WTC11 (cell line): Measurements from ENCODE around the gene COL12A1. TPM values are rescaled to one million over a fixed set of nuclear protein-coding genes. Genes with fewer than 3 reads are reported as not detected.

Experiments
- ATAC-seq: fragments of 200-7000 bp; cut with Tn5 transposase; 2 replicates; pipeline ENCODE4 v1.10.0; 2021; ENCODE audit warnings: mild to moderate bottlenecking, moderate library complexity
- CTCF ChIA-PET: fragments of 300-600 bp; sonication (Branson Sonifier 250); formaldehyde crosslinking; loops from one replicate; lab custom pipeline; 2021; ENCODE audit warnings: antibody characterized with exemption; lab: Charles Lee
- POLR2A ChIA-PET: fragments of 350-600 bp; sonication (Branson Sonifier 250); formaldehyde crosslinking; loops from one replicate; lab custom pipeline; 2021; ENCODE audit warnings: antibody characterized with exemption; lab: Charles Lee
- DNase-seq: peaks from one replicate; pipeline ENCODE4 v3.0.0; 2021; ENCODE audit warnings: low spot score
- H3K27ac Mint-ChIP-seq: 2 replicates; pipeline ENCODE4 v1.8.0; 2021; ENCODE audit warnings: mixed read lengths
- H3K27me3 Mint-ChIP-seq: 2 replicates; pipeline ENCODE4 v1.8.0; 2021; ENCODE audit warnings: low read depth, mild to moderate bottlenecking, moderate library complexity, mixed read lengths
- H3K36me3 Mint-ChIP-seq: 2 replicates; pipeline ENCODE4 v1.8.0; 2021; ENCODE audit warnings: mixed read lengths
- H3K4me1 Mint-ChIP-seq: 2 replicates; pipeline ENCODE4 v1.8.0; 2022; ENCODE audit warnings: mixed read lengths
- H3K4me3 Mint-ChIP-seq: 2 replicates; pipeline ENCODE4 v1.8.0; 2021; ENCODE audit warnings: mild to moderate bottlenecking, moderate library complexity, mixed read lengths
- H3K9me3 Mint-ChIP-seq: 2 replicates; pipeline ENCODE4 v1.8.0; 2021; ENCODE audit warnings: mixed read lengths
- ATF1 ChIP-seq: sonication (generic); formaldehyde crosslinking; IDR thresholded peaks from 2 replicates; pipeline ENCODE4 v1.8.1; 2023; ENCODE audit warnings: mild to moderate bottlenecking, moderate library complexity, missing genetic modification reagents
- CBFB ChIP-seq: sonication (generic); formaldehyde crosslinking; IDR thresholded peaks from 2 replicates; pipeline ENCODE4 v1.8.1; 2022; ENCODE audit warnings: mild to moderate bottlenecking, low read depth, missing genetic modification reagents
- CDX4 ChIP-seq: fragments of 250-450 bp; sonication (Bioruptor Pico); IDR thresholded peaks from 2 replicates; pipeline ENCODE4 v1.9.0; 2021; ENCODE audit warnings: moderate library complexity, mild to moderate bottlenecking, inconsistent platforms, borderline replicate concordance
- ELF4 ChIP-seq: sonication (generic); formaldehyde crosslinking; IDR thresholded peaks from 2 replicates; pipeline ENCODE4 v1.8.1; 2022; ENCODE audit warnings: low read depth, mild to moderate bottlenecking, moderate library complexity, missing genetic modification reagents
- FOXP4 ChIP-seq: sonication (generic); formaldehyde crosslinking; IDR thresholded peaks from 2 replicates; pipeline ENCODE4 v1.8.0; 2022; ENCODE audit warnings: mild to moderate bottlenecking, missing genetic modification reagents
- GTF2I ChIP-seq: fragments of 250-450 bp; sonication (Bioruptor Pico); conservative IDR thresholded peaks from 2 replicates; pipeline ENCODE4 v1.4.0; 2021; ENCODE audit warnings: mild to moderate bottlenecking
- NFE2L1 ChIP-seq: sonication (generic); formaldehyde crosslinking; IDR thresholded peaks from 2 replicates; pipeline ENCODE4 v1.8.1; 2023; ENCODE audit warnings: missing genetic modification reagents
- PRDM15 ChIP-seq: sonication (generic); formaldehyde crosslinking; IDR thresholded peaks from 2 replicates; pipeline ENCODE4 v1.8.0; 2022; ENCODE audit warnings: missing genetic modification reagents
- RELA ChIP-seq: sonication (generic); formaldehyde crosslinking; IDR thresholded peaks from 2 replicates; pipeline ENCODE4 v1.8.1; 2022; ENCODE audit warnings: missing genetic modification reagents, mild to moderate bottlenecking, borderline replicate concordance
- SMAD3 ChIP-seq: sonication (generic); formaldehyde crosslinking; IDR thresholded peaks from 2 replicates; pipeline ENCODE4 v1.8.0; 2022; ENCODE audit warnings: missing genetic modification reagents, mild to moderate bottlenecking, borderline replicate concordance
- USF2 ChIP-seq: sonication (generic); formaldehyde crosslinking; IDR thresholded peaks from 2 replicates; pipeline ENCODE4 v1.8.1; 2023; ENCODE audit warnings: mild to moderate bottlenecking, missing genetic modification reagents, moderate library complexity
- ZNF121 ChIP-seq: sonication (generic); formaldehyde crosslinking; IDR thresholded peaks from 2 replicates; pipeline ENCODE4 v1.8.0; 2023; ENCODE audit warnings: missing genetic modification reagents
- ZNF281 ChIP-seq: sonication (generic); formaldehyde crosslinking; IDR thresholded peaks from 2 replicates; pipeline ENCODE4 v1.8.0; 2023; ENCODE audit warnings: mild to moderate bottlenecking, missing genetic modification reagents
- total RNA-seq: library from RNA; stranded (reverse); gene quantifications from 3 replicates; pipeline ENCODE4 v1.2.3, GENCODE V29; 2021
- TF ChIP-seq, protein P1 (sequence below): fragments of 250-450 bp; sonication (Bioruptor Pico); IDR thresholded peaks from 2 replicates; pipeline ENCODE4 v2.1.2; 2022; ENCODE audit warnings: mild to moderate bottlenecking, moderate library complexity
- TF ChIP-seq, protein P2 (sequence below): sonication (generic); formaldehyde crosslinking; IDR thresholded peaks from 2 replicates; pipeline ENCODE4 v1.8.0; 2022; ENCODE audit warnings: mild to moderate bottlenecking, missing genetic modification reagents
- TF ChIP-seq, protein P3 (sequence below): sonication (generic); formaldehyde crosslinking; IDR thresholded peaks from 2 replicates; pipeline ENCODE4 v1.8.1; 2022; ENCODE audit warnings: mild to moderate bottlenecking, moderate library complexity, missing genetic modification reagents
- TF ChIP-seq, protein P4 (sequence below): fragments of 250-450 bp; sonication (Bioruptor Pico); IDR thresholded peaks from 2 replicates; pipeline ENCODE4 v1.8.0; 2021; ENCODE audit warnings: mild to moderate bottlenecking
- TF ChIP-seq, protein P5 (sequence below): sonication (generic); formaldehyde crosslinking; IDR thresholded peaks from 2 replicates; pipeline ENCODE4 v1.8.1; 2023; ENCODE audit warnings: mild to moderate bottlenecking, missing genetic modification reagents
- TF ChIP-seq, protein P6 (sequence below): sonication (generic); formaldehyde crosslinking; conservative IDR thresholded peaks from 2 replicates; pipeline ENCODE4 v1.8.1; 2022; ENCODE audit warnings: mild to moderate bottlenecking, missing genetic modification reagents

The COL12A1 gene
- total RNA-seq, 1 experiment from 2014 or later, result 1.1 TPM

DNA sequence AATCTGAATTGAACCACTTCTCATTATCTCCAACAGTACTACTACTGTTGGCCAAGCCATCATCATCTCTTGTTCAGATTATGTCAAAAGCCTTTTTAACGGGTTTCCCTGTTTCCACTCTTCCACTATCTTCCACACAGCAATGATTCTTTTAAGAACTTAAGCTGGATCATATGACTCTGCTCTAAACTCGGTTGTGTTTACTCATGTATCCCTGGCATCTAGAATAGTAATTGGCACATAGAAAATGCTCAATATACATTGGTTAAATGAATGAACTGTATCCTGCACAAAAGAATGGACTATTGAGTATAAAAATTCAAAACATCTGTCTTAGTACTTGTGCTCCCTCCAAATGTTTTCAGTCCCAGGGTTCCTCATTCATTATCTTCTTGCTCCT lies 40.5 kb upstream of the COL12A1 start:
- peaks cover 46% of the 10 kb centered on the region for H3K4me1 Mint-ChIP-seq
- H3K27me3 Mint-ChIP-seq, result no peaks in the 10 kb centered on the region
- H3K27ac Mint-ChIP-seq, result no peak overlapping the region
- no peaks in the 10 kb centered on the region for H3K9me3 Mint-ChIP-seq
- ChIA-PET POLR2A (no interaction called here), CTCF (no interaction called here)
- TF ChIP-seq GTF2I (CRISPR knock-in tag), result no peak
- TF ChIP-seq ATF1 (CRISPR knock-in tag), result no peak
- TF ChIP-seq, protein P1, sequence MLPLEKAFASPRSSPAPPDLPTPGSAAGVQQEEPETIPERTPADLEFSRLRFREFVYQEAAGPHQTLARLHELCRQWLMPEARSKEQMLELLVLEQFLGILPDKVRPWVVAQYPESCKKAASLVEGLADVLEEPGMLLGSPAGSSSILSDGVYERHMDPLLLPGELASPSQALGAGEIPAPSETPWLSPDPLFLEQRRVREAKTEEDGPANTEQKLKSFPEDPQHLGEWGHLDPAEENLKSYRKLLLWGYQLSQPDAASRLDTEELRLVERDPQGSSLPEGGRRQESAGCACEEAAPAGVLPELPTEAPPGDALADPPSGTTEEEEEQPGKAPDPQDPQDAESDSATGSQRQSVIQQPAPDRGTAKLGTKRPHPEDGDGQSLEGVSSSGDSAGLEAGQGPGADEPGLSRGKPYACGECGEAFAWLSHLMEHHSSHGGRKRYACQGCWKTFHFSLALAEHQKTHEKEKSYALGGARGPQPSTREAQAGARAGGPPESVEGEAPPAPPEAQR (CRISPR knock-in tag), result no peak
- no peak for TF ChIP-seq ZNF281 (CRISPR knock-in tag)
- TF ChIP-seq, protein P2, sequence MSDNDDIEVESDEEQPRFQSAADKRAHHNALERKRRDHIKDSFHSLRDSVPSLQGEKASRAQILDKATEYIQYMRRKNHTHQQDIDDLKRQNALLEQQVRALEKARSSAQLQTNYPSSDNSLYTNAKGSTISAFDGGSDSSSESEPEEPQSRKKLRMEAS, result no peak
- no peak for TF ChIP-seq RELA
- no peak for TF ChIP-seq ELF4 (CRISPR knock-in tag)
- no peak for TF ChIP-seq PRDM15 (CRISPR knock-in tag)
- TF ChIP-seq USF2, result no peak
- no peak for TF ChIP-seq SMAD3 (CRISPR knock-in tag)
- no peak for TF ChIP-seq ZNF121 (CRISPR knock-in tag)
- TF ChIP-seq CDX4 (CRISPR knock-in tag), result no peak
- TF ChIP-seq, protein P3, sequence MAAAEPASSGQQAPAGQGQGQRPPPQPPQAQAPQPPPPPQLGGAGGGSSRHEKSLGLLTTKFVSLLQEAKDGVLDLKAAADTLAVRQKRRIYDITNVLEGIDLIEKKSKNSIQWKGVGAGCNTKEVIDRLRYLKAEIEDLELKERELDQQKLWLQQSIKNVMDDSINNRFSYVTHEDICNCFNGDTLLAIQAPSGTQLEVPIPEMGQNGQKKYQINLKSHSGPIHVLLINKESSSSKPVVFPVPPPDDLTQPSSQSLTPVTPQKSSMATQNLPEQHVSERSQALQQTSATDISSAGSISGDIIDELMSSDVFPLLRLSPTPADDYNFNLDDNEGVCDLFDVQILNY (CRISPR knock-in tag), result no peak
- TF ChIP-seq FOXP4 (CRISPR knock-in tag), result no peak
- TF ChIP-seq, protein P4, sequence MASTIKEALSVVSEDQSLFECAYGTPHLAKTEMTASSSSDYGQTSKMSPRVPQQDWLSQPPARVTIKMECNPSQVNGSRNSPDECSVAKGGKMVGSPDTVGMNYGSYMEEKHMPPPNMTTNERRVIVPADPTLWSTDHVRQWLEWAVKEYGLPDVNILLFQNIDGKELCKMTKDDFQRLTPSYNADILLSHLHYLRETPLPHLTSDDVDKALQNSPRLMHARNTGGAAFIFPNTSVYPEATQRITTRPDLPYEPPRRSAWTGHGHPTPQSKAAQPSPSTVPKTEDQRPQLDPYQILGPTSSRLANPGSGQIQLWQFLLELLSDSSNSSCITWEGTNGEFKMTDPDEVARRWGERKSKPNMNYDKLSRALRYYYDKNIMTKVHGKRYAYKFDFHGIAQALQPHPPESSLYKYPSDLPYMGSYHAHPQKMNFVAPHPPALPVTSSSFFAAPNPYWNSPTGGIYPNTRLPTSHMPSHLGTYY (CRISPR knock-in tag), result no peak
- no peak for TF ChIP-seq NFE2L1 (CRISPR knock-in tag)
- TF ChIP-seq CBFB (CRISPR knock-in tag), result no peak
- TF ChIP-seq, protein P5, sequence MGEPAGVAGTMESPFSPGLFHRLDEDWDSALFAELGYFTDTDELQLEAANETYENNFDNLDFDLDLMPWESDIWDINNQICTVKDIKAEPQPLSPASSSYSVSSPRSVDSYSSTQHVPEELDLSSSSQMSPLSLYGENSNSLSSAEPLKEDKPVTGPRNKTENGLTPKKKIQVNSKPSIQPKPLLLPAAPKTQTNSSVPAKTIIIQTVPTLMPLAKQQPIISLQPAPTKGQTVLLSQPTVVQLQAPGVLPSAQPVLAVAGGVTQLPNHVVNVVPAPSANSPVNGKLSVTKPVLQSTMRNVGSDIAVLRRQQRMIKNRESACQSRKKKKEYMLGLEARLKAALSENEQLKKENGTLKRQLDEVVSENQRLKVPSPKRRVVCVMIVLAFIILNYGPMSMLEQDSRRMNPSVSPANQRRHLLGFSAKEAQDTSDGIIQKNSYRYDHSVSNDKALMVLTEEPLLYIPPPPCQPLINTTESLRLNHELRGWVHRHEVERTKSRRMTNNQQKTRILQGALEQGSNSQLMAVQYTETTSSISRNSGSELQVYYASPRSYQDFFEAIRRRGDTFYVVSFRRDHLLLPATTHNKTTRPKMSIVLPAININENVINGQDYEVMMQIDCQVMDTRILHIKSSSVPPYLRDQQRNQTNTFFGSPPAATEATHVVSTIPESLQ (CRISPR knock-in tag), result no peak
- TF ChIP-seq, protein P6, sequence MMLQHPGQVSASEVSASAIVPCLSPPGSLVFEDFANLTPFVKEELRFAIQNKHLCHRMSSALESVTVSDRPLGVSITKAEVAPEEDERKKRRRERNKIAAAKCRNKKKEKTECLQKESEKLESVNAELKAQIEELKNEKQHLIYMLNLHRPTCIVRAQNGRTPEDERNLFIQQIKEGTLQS, result no peak
- H3K36me3 Mint-ChIP-seq, result peaks cover 7% of the 10 kb centered on the region
- no peak overlapping the region for H3K4me3 Mint-ChIP-seq
- no peak for DNase-seq
- no peak for ATAC-seq
